HG02885 (cell line): Measurements from ENCODE around the gene PRKCZ.
"Not testable (repeated sequence)": the region's sequence is repeated elsewhere in the genome, so short reads cannot be mapped to it uniquely, and the experiment has no call there.

Experiments used
- ATAC-seq: cut with Tn5 transposase; IDR thresholded peaks from one replicate; pipeline ENCODE4 v1.9.1; 2021; ENCODE audit warnings: mild to moderate bottlenecking; ENCODE audit not compliant: unreplicated experiment, poor library complexity

The PRKCZ gene

GRCh38 chr1:2081326-2081885, 31.2 kb downstream of the PRKCZ start:
- no peak for ATAC-seq

- ATAC-seq, result no peak
Measured at GRCh38 chr1:2082064-2082463, 31.9 kb downstream of the PRKCZ start.

- no peak for ATAC-seq
Measured at GRCh38 chr1:2083666-2084065, 33.5 kb downstream of the PRKCZ start.

GRCh38 chr1:2084306-2084705, 34.1 kb downstream of the PRKCZ start:
- no peak for ATAC-seq

GRCh38 chr1:2085080-2085479, 34.9 kb downstream of the PRKCZ start:
- ATAC-seq, result no peak

- no peak for ATAC-seq
Measured at GRCh38 chr1:2086446-2087078, 36.4 kb downstream of the PRKCZ start.

GRCh38 chr1:2087766-2088165, 37.6 kb downstream of the PRKCZ start:
- no peak for ATAC-seq

DNA sequence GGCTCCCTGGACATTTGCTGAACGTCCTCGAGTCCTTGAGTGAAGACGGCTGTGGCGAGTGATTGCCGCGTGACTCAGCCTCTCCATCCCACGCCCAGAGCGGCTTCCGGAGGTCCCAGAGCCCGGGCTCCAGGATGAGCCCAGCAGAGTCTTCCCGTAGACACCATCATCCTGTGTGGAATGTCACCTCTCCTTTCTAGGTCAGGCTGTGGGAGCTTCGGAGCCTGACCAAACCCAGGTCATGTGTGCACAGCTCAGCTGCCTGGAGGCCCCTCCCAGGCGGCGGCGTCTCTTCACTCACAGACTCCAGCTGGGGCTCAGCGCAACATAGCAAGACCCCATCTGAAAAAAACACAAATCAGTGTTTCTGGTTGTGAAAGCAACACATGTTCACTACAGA, 38.2 kb downstream of the PRKCZ start:
- ATAC-seq, result no peak

- ATAC-seq, result no peak
Measured at GRCh38 chr1:2089051-2089450, 38.8 kb downstream of the PRKCZ start.

- ATAC-seq, result no peak
Measured at GRCh38 chr1:2090216-2090890, 40.1 kb downstream of the PRKCZ start.

DNA sequence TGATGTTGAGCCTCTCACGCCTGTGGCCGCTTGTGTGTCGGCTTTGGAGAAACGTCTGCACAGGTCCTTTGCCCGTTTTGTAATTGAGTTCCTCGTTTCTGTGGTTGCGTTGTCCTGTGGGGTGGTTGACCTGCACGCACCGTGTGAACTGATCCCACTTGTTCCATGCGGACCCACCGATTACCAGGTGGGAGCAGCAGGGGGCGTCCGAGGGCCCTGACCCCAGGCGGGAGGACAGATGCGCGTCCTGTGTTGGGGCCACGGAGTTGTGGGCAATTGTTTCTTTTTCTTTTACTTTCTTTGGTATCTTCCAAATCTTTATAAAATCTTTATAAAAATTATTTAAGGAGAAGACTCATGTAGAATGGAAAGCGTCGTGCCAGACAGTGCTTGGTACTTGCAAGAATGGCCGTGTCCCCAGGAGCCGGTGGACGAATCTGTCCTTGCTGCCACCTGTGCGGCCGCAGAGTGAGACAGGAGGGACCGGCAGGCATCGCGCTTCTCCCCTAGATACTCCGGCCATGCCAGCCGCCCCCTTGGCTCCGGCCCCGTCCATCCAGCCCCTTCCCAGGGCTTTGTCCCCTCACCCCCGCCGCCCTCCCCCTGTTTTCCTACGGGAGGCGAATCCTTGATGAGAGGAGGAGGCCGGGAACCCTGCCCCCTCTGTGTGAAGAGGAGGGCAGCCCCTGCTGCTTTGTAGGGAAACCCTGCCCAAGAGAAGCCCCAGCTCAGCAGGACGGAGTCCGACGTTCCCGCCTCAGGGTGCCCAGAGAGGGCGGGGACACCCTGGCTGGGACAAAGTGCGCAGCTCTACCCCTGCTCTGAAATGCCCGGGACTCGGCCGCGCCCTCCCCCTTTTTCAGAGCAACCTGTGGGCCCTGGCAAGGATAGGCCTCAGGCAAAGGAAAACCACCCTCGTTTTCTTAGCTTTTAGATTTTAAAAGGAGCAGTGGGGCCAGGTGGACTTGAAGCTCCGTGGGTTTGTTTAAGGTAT, 41.7 kb downstream of the PRKCZ start:
- no peak for ATAC-seq

GRCh38 chr1:2093055-2093454, 42.8 kb downstream of the PRKCZ start:
- ATAC-seq, result no peak

- no peak for ATAC-seq
Measured at GRCh38 chr1:2093636-2094035, 43.4 kb downstream of the PRKCZ start.

DNA sequence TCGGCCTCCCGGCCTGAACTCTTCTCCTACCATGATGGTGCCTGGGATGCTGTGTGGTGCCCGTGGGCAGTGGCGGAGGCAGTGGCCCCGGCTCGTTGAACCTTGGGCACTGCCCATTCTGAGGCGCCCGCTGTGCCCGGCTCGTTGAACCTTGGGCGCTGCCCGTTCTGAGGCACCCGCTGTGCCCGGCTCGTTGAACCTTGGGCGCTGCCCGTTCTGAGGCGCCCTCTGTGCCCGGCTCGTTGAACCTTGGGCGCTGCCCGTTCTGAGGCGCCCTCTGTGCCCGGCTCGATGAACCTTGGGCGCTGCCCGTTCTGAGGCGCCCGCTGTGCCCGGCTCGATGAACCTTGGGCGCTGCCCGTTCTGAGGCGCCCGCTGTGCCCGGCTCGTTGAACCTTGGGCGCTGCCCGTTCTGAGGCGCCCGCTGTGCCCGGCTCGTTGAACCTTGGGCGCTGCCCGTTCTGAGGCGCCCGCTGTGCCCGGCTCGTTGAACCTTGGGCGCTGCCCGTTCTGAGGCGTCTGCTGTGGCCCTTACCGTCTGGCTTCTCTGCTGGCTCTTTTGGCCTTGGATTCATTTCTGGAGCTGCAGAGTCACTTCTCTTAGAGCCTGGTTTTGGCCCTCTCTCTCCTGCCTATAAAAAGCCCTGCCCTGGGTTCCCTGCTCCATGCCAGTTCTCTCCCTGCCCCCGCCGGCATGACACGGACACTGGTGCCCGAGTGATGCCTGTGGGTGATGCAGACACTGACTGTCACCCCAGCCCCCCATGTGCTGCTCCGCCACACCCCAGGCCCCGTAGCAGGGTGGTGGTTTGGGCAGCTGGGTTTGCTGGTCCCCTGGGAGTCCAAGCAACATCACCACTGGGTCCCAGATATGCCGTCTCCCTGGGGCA, 44.3 kb downstream of the PRKCZ start:
- not testable (repeated sequence) for ATAC-seq

DNA sequence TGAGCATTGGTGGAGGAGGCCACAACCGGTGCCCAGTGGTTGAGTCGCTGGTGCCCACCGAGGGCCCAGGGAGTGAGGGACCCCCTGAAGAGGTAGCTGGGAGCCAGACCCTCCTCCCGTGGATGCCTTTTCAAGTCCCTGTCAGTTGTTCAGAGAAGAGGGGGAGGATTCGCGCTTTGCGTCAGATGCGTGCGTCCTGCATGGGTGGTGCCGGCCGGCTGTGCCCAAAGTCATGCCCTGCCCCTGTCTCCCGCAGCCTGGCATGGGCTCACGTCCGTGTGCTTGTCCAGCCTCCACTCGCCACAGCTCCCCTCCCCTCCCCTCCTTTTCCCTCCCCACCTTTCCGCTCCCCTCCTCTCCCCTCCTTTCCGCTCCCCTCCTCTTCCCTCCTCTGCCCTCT, 45.2 kb downstream of the PRKCZ start:
- no peak for ATAC-seq

- ATAC-seq, result no peak
Measured at GRCh38 chr1:2095981-2096736, 45.9 kb downstream of the PRKCZ start.

DNA sequence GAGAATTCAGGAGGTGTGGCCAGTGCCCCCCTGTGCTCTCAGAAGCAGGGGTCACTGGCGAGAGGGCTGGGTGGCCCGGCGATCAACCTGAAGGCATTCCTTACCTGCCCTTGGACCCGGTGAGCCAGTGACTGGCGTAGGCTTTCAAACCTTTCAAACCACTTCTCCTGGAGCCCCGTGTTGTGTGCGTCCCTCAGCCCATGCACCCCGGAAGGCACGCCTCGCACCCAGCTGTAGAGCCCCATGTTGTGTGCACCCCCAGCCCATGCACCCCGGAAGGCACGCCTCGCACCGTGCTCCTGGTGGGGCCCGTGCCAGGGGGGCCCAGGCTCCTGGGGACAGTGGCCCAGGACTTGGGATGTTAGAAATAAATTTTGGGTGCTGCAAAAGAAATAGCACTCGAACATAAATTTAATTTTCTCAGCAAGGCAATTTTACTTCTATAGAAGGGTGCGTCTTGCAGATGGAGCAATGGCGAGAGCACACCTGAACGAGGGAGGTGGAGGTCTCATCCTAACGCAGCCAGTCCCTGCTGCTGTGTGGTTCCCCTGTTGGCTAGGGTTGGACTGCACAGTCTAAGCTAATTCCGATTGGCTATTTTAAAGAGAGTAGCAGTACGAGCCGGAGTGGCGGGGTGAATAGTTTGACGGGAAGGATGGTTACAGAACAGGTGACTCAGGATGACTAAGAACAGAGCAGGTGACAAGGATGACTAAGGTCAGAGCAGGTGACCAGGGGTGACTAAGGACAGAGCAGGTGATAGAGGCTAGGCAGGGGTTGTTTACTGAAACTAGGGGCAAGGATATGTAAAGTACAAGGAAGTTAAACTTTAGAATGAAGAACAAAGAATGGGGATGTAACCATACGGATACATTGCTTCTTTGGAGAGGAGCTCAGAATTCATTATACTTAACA, 47.4 kb downstream of the PRKCZ start:
- no peak for ATAC-seq

GRCh38 chr1:2098301-2098698, 48.1 kb downstream of the PRKCZ start:
- no peak for ATAC-seq
